Measurements from ENCODE around the gene C17orf75.
"Not testable (repeated sequence)": the region's sequence is repeated elsewhere in the genome, so short reads cannot be mapped to it uniquely, and the experiment has no call there.

The C17orf75 gene

DNA sequence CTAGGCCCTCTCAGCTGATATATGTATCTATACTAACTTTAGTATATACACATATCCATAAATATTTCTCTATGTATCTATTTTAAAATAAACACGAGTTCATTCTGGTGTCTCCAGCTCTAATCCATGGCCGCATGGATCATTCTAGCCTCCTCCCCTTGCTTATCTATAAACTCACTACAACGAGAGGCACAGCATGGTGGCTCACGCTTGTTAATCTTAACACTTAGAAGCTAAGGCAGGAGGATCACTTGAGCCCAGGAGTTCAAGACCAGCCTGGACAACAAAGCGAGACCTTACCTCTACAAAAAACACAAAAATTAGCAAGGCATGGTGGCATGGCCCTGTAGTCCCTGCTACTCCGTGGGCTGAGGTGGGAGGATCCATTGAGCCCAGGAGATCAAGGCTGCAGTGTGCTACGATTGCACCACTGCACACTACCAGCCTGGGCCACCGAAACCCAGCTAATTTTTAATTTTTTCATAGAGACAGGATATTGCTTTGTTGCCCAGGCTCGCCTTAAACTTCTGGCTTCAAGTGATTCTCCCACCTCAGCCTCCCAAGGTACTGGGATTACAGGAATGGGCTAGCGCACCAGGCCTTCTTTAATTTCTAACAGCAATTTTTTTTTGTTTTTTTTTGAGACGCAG, 4.1 kb upstream of the C17orf75 start:
- DNase-seq (ENCODE audit: low read depth in 2 of 2): no peak

DNA sequence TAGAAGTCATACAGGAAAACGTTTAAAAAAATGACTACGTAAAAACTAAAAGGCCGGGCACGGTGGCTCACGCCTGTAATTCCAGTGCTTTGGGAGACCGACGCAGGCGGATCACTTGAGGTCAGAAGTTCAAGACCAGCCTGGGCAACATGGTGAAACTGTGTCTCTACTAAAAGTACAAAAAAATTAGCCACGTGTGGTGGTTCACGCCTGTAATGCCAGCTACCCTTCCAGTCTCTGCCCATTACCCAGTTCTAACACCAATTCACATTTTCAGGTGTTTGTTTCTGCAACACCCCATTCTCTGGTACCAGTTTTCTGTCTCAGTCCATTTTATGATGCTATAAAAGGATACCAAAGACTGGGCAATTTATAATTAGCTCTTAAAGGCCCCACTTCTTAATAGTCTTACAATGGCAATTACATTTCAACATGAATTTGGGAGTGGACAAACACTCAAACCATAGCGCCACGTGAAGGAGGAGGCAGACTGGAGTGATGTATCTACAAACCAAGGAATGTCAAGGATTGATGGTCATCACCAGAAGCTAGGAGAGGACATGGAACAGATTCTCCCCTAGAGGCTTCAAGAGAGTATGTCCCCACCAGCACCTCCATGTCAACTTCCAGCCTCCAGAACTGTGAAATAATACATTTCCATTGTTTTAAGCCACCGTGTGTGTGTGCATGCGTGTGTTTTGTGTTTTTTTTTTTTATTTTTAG, 791 bp upstream of the C17orf75 start:
- no peak for DNase-seq (ENCODE audit: low read depth in 2 of 2)

DNA sequence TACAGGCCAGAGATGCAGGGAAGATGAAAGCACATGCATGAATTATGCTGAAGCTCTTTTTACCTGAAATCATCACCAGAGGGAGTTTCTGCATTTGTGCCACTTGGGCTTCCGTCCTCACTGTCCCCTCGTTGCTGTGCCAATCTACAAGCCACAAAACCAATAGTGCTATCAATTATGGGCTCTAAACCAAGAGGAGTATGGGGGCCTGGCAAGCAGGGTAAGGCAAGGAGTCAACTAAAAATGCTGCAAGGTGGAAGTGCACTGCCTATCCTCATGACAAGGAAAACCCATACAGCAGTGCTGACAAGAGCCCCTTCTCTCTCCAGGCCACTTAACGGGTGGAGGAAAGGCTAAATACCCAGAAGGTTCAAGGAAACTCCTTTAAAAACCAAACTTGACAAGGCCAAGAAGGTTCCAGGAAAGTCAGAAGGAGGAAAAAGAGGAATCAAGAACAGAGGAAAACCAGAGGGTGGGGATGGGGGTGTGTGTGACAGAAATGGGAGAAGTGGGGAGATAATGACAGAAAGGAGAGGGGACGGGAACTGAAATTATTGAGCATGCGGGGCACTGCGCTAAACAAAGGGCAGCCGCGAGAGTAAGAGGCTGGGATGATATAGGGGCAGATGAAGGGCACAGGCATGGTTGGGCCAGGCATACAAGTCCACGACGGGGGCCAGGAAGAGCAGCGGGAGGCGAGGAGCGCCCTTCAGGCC, 674 bp downstream of the C17orf75 start:
- DNase-seq (ENCODE audit: low read depth in 2 of 2): peak in 1 of 2 donors; percentile 21

DNA sequence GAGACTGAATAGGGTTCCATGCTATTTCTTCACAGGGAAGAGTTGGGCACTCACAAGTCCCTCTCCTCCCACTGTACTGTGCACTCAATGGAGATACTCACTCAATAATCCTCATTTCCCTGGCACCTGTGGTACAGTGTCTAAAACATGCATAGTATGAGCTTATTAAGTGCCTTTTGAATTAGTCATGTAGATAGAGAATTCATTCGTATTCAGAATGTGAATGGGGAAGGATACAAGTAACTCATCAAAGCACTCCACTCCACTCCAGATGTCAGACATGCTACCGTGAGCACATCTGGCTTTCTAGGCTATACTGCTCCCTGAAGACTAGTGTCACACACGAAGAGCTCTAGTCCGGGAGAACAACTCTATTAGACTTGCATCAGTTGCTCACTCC, 6.3 kb downstream of the C17orf75 start:
- no peak for DNase-seq (ENCODE audit: low read depth in 2 of 2)

DNA sequence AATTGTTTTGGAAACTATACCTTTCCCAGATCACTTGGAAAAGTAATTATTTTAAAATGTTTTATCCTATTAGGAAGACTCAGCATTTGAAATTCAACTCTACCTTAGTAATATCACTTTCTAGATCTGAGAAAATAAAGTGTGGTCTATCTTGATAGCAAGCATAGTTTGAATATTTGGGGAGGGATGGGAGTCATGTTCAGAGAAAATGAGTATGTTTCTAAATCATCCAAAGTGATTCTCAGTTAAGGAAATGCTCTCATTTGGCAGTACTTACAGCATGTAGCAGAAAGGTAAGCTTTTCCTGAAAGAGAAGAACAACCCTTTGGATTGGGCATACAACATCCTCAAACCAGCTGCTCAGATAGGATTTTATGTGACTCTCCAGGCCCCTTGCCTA, 6.9 kb downstream of the C17orf75 start:
- DNase-seq (ENCODE audit: low read depth in 2 of 2): no peak

DNA sequence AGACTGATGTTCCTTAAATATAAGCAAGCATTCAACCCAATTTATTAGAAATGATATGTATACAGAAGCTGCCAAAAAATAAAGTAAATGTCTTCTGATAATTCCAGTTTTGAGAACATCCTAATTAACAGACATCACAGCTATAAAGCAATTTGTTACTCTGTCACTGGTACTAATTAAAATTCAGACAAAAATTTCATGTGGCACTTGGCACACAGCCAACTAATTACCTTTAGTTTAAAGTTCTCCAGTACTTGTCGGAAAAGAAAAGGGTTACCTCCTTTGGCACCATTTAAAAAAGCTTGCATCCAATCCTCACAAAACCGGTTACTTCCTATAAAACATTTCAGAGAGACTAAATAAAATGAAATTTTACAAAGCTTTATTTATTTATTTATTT, 8.8 kb downstream of the C17orf75 start:
- DNase-seq (ENCODE audit: low read depth in 2 of 2): no peak

DNA sequence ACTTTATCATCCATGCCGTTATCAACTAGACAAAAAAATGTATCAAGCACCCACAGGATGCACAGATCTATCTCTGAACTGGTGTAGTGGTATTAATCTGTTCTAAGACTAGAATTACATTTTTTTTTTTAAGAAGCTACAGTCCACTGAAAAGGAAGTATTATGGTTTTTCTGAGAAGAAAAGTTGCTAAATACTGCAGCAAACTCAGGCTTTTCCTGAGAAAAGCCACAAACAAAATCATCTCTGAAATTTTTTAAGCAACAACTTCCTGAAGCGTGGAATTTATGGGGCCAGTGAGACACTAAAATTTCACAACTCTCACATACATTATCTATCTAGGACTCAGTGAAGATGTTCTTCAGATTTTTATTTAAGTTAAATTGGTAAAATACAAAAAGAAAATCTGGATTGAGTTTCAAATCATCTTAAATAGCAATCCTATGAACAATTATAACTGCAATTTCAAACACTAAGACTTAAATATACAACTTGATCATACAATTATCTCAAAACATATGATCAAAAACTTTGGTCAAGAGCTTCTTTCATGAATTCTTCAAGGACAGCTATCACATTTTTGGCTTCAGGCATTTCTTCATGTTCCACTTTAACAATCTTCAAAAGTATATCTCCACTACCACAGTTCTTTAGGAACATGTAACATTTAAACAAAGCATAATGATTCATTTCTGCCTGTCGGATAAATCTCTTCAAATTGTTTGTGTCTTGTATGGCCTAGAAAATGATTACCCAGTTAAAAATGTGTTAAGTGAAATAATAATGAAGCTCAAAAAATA, 10.5 kb downstream of the C17orf75 start:
- DNase-seq (ENCODE audit: low read depth in 2 of 2): no peak

DNA sequence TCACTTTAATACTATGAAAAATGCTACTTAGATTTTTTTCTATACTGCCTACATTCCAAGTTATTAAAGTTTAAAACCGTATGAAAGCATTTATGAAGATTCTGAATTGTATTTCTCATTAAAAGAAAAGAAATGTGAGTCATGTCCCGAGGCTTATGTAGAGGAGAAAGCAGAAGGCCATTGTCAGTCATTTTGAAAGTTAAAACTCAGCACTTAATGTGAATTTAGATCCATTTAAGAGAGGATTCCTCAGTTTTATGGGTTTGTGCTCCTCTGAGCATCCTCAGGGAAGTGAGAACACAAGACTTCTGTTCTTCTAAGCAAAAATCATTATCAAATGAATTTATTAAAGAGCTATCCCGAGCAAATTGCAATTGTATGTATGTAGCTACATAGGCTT, 11.8 kb downstream of the C17orf75 start:
- DNase-seq (ENCODE audit: low read depth in 2 of 2): no peak

DNA sequence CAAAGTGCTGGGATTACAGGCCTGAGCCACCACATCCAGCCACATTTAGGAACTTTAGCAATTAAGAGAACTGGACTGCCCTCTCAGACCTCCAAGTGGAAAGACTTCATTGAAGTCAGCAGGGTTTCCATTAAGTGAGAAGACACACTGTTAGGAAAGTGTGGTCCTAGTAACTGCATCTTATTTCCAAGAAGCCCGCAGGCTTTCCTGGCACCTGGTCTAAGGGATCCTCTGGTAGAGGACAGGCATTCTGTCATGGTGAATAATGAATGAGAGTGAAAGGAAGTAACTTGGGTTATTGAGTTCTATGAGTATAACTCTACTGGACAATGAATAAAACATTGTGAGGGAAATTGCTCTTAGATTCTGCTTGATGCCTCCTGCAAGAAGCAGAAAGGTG, 14.1 kb downstream of the C17orf75 start:
- no peak for DNase-seq (ENCODE audit: low read depth in 2 of 2)

DNA sequence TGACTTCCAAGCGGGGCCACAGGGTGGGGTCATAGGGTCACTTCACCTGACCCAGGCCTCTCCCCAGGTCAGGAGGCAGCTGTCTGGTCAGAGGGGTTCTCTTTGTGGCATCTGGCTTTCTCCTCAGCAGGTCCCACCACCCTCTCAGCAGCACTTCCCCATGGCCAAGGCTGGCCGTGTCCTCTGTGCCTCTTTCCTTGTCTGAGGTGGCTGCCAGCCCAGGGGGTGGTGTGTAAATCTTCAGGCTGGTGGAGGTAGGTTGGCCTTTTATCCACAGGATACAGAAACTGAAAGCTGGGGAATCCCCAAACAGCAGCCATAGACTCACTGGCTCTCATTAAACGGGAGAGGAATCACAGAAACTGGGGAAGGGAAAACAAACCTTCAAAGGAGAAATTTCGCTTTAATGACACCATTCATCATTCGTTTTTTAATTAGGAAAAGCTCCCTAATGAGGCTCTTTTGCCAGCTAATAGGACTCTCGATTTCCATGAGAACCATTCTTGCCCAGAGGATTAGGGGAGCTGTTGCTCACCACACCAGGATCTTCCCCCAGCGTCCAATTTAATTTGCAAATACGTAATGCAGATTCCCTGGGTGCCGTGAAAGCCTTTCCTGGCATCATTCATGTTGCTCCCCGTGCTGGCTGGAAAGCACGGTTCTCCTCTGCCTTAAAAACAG, 18.0 kb downstream of the C17orf75 start:
- DNase-seq (ENCODE audit: low read depth in 2 of 2): no peak

DNA sequence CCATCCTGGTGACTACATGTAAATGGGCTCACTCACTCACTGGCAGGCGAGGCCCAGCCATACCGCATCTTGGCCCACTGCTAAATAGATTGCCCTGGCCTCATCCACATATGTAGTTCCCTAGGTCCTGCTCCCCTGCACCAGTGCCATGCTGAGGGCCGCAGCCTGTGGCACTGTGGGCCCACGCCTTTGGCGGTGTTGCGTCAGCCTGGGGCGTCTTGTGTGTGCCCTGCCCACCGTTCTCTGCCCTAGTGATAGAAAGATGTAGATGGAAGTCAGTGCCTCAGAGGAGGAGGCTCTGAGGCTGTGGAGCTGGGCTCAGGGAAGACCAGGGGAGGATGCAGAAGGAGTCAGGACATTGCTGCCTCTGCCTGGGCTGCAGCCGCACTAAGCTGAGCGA, 18.9 kb downstream of the C17orf75 start:
- DNase-seq (ENCODE audit: low read depth in 2 of 2): no peak

DNA sequence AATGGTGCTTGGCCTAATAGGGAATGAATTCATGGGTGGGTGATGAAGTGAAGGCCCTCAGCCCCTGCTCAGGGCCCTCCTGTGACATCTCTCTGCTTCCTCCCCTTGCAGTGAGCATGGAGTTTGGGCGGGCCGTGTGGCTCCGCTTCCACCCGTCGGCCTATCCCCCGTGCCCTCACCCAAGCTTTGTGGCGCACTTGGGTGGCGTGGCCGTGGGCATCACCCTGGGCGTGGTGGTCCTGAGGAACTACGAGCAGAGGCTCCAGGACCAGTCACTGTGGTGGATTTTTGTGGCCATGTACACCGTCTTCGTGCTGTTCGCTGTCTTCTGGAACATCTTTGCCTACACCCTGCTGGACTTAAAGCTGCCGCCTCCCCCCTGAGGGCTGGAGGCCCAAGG, 21.1 kb downstream of the C17orf75 start:
- DNase-seq (ENCODE audit: low read depth in 2 of 2): no peak

DNA sequence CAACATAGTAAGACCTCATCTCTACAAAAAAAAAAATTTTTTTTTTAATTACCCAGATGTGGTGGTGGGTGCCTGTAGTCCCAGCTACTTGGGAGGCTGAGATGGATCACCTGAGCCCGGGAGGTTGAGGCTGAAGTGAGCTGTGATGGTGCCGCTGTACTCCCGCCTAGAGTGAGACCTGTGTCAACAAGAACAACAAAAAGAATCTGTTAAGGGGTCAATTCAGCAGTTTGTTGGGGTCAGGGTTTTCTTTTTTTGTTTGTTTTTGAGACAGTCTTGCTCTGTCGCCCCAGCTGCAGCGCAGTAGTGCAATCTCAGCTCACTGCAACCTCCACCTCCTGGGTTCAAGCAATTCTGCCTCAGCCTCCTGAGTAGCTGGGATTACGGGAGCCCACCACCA, 21.9 kb downstream of the C17orf75 start:
- DNase-seq (ENCODE audit: low read depth in 2 of 2): not testable (repeated sequence)

DNA sequence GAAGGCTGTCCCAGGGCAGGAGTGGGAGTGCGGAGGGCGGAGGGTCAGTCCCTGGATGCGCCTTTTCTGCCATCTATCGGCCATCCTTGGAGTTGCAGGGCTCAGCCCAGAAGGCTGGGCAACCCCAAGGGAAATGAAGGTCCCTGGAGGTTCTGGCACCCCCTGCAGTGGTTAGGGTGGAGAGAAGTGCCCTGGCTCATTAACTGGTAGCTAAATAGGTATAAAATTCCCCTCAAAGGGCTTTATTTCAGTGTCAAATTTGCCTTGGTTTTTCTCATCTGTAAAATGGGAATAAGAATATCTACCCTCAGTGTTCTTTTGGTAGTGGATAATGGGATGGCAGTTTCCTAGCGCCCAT, 22.4 kb downstream of the C17orf75 start:
- DNase-seq (ENCODE audit: low read depth in 2 of 2): peak; percentile 18 to 71

DNA sequence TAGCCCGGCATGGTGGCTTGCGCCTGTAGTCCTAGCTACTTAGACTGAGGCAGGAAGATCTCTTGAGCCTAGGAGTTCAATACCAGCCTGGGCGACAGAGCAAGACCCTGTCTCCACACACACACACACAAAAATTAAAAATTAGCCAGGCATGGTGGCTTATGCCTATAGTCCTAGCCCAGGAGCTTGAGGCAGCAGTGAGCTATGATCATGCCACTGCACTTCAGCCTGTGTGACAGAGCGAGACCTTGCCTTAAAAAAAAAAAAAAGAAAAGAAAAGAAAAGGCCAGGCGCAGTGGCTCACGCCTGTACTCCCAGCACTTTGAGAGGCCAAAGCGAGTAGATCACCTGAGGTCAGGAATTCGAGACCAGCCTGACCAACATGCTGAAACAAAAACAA, 23.9 kb downstream of the C17orf75 start:
- no peak for DNase-seq (ENCODE audit: low read depth in 2 of 2)

DNA sequence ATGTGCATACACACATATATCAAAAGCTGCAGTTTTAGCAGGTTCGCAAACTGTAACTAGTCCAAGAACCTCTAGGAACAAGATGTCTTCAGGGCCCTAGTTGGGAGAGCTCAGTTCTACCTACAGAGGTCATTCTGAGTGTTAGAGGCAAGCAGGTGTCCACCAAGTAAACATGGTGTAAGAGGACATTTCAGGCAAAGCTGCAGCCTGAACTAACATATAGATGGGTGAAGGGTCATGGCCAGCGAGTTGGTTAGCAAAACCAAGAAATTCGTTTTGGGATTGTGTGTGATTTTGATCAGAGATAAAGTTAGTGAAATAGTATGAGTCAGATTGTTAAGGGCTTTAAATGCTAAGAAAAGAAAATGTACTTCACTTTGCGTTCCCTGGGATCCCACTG, 24.6 kb downstream of the C17orf75 start:
- no peak for DNase-seq (ENCODE audit: low read depth in 2 of 2)

DNA sequence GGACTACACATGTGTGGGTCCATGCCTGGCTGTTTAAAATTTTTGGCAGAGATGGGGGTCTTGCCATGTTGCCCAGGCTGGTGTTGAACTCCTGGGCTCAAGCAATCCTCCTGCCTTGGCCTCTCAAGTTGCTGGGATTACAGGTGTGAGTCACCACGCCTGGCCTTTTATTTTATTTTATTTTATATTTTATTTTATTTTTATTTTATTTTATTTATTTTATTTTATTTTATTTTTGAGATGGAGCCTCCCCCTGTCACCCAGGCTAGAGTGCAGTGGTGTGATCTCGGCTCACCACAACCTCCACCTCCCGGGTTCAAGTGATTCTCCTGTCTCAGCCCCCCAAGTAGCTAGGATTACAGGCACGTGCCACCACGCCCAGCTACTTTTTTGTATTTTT, 25.3 kb downstream of the C17orf75 start:
- DNase-seq (ENCODE audit: low read depth in 2 of 2): not testable (repeated sequence)

DNA sequence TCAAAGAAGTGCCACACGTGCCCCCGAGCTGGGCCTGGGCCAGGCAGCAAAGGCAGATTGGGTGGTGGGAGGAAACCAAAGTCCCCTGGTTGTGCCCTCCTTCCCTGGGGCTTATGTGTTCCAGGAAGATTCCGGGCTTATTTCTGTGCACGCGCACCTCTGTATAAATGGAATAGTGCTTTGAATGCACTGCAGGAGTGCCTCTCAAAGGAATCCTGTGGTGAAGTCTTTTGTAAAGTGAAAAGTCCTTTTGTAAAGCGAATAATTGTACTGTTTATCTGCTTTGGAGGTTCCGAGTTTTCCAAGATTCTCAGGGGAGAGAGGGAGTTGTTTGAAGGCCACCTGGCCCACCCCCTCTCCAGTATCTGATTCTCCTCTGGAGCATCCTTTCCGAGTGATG, 26.8 kb downstream of the C17orf75 start:
- DNase-seq (ENCODE audit: low read depth in 2 of 2): no peak

DNA sequence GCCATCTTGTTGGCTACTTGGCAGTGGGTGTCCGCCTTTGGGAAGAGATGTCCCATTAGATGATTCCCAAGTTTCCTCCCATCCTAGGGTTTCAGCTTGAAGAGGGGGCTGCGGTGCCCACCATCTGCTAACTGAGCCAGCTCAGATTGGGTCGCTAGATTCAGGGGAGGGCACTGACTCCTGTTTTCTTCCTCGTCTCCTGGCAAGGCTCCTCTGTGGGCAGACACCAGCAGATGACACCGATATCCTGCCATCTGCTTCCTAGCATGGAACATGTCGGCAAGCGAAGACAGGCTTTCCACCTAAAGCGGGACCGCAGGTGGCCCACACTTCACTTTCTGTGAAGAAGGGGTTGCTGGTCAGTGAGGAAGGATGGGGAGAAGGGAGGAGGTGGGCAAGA, 27.3 kb downstream of the C17orf75 start:
- no peak for DNase-seq (ENCODE audit: low read depth in 2 of 2)

DNA sequence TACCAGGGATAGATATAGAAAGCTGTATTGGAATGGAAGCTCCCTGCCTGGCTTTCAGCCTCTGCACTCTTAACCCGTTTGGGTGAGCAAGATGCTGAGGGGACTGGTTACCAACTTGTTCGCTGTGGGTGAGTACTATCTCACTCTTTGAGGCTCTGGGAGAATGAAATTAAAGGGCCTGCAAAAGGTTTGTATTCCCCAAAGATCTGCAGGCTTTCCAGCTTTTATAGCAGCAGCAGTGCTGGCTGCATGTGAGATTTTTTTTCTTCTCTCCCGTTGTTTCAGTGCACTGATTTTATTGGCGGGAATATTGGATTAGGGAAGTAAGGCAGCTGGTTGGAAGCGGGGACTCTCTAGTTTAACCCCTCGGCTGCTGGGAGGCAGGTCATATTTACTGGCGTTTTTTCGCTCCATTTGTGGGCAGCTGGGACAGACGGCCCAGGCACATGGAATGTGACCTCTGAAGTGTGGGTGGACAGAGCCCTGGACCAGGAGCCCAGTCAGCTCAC, 30.9 kb downstream of the C17orf75 start:
- DNase-seq (ENCODE audit: low read depth in 2 of 2): no peak

DNA sequence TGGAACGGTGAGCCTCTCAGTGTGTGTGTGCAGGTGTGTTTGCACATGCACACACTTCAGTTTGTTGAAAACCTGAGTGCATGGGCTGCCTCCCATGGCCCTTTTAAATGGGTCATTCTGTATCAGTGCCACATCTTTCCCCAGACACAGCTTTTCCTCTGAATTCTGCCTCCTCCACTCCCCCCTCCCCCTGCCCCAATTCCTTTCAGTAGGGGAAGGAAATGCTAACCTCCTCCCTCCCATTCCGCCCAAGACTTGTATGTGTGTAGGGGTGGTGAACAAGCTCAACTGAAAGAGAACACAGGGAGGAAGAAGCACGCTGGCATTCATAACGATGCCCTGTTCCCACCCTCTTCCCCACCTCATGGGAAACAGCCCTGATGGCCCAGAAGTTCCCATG, 34.3 kb downstream of the C17orf75 start:
- no peak for DNase-seq (ENCODE audit: low read depth in 2 of 2)

DNA sequence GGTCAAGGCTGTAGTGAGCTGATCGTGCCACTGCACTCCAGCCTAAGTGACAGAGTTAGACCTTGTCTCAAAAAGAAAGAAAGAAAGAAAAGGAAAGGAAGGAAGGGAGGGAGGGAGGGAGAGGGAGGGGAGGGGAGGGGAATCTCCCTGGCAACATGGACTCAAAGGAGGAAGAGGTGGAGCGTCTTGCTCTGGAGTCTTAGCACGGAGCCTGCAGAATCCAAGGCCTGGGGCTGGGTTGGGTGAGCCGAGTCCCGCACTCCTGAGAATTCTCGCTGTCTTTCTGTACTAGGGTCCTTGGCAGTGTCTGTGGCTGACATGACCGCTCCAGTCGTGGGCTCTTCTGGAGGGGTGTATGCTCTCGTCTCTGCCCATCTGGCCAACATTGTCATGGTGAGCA, 36.9 kb downstream of the C17orf75 start:
- DNase-seq (ENCODE audit: low read depth in 2 of 2): no peak

Measured in stimulated activated CD4-positive, alpha-beta T cell treated with anti-CD3 and anti-CD28 coated beads, Interleukin-1b, Interleukin-23, amount 100 ng/mL, for 1 hour (primary cell).